DND-41 (cell line): ENCODE results near the gene HMCN2.

Source experiments
- CTCF ChIP-seq: IDR thresholded peaks from 2 replicates; pipeline ENCODE4 v1.5.1; 2012; ENCODE audit warnings: borderline replicate concordance, low read length, moderate library complexity, mild to moderate bottlenecking; ENCODE audit not compliant: poor library complexity, severe bottlenecking; ENCODE audit errors: extremely low read depth
- EZH2 ChIP-seq: IDR thresholded peaks from 3 replicates; pipeline ENCODE4 v1.6.1; 2012; ENCODE audit warnings: borderline replicate concordance, low read depth, mild to moderate bottlenecking, moderate library complexity, low read length, inconsistent platforms; ENCODE audit not compliant: severe bottlenecking

DNA sequence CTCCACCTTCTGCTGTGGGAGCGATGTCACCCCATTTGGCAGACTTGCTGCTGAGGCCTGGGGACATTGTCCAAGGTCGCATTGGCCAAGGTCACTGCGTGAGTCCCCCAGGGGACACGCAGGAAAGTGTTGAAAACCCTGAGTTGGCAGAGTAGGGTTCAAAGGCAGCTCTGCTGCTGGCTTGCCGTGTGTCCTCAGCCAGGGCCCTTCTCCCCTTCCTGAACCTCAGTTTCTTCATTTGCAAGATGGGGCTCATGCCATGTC lies 193.2 kb downstream of the HMCN2 start:
- no peak for TF ChIP-seq CTCF
- no peak for TF ChIP-seq EZH2
